HG03280 (cell line): ENCODE results near the gene HS3ST2.
"Not testable (repeated sequence)": the region's sequence is repeated elsewhere in the genome, so short reads cannot be mapped to it uniquely, and the experiment has no call there.

Experiments used
- ATAC-seq: cut with Tn5 transposase; IDR thresholded peaks from one replicate; pipeline ENCODE4 v1.9.1; 2021; ENCODE audit warnings: mild to moderate bottlenecking, moderate library complexity; ENCODE audit not compliant: unreplicated experiment

Gene HS3ST2

GRCh38 chr16:22874394-22874793 is 60.4 kb downstream of the HS3ST2 start:
- no peak for ATAC-seq

GRCh38 chr16:22878955-22879354 is 65.0 kb downstream of the HS3ST2 start:
- no peak for ATAC-seq

DNA sequence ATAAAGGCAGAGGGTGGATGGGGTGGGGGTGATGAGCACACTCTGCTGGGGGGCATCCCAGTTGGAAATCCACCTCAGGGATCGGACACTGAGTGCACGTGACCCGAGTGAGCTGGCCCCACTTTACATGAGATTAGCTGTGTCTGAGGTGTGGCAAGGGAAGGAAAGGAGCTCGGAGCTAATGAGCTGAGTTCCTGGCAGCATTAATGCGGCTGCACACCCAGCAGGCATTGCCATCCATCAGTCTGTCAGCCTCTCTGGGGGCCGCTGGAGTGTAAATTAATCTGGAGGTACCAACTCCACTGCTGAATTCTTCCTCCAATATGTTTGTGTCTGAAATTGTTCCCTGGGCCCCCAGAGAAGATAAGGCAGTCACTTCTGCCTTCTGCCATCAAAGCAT is 65.5 kb downstream of the HS3ST2 start:
- no peak for ATAC-seq

- ATAC-seq, result no peak
Observed at GRCh38 chr16:22882981-22883380, 69.0 kb downstream of the HS3ST2 start.

DNA sequence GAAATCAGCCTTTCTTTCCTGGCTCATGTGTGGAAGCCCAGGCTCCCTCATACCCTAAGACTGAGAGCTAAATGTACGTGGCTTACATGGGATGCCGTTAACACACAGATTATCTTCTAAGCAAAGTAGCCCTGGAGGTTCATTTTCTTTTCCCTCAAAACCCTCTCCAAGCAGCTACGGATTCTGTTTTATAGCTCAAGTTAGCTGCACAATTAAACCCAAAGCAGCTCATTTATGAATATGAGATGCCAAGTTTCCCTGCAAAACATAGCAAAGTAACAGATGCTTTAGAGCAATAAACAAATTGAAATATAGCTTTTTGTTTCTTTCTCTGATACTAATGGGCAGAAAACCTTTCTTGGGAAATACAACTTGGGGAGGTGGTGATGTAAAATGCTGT is 72.0 kb downstream of the HS3ST2 start:
- no peak for ATAC-seq

DNA sequence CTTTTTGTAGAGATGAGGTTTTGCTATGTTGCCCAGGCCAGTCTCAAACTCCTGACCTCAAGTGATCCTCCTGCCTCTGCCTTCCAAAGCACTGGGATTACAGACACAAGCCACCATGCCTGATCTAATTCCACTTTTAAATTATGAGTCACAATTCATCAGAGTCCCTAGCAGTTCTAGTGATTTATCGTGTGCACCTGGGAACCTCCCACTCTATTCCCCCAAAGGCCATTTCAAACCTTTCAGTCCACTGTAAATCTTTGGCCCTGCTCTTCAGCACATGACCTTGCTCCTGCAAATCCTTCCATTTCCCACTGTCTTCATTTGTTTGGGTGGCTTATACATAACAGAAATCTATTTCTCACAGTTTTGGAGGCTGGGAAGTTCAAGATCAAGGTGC is 73.0 kb downstream of the HS3ST2 start:
- ATAC-seq, result no peak

- no peak for ATAC-seq
Observed at GRCh38 chr16:22887445-22887844, 73.5 kb downstream of the HS3ST2 start.

DNA sequence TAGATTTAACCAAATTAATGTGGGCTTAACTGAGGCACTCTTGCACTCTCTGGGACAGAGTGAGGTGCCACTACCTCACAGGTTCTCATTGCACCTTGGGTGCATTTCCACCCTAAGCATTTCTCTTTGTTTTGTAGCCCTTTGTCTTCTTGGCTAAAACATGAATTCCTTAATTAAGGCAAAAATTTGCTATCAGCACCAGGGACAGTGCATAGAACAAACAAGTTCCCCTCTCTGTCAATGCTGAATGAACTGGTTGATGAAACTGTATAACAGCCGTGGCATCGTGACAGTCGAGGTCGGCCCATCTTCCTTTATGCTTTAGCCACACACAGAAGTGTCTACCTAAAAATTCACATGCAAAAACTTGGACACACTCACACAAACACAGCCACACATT is 74.8 kb downstream of the HS3ST2 start:
- no peak for ATAC-seq

DNA sequence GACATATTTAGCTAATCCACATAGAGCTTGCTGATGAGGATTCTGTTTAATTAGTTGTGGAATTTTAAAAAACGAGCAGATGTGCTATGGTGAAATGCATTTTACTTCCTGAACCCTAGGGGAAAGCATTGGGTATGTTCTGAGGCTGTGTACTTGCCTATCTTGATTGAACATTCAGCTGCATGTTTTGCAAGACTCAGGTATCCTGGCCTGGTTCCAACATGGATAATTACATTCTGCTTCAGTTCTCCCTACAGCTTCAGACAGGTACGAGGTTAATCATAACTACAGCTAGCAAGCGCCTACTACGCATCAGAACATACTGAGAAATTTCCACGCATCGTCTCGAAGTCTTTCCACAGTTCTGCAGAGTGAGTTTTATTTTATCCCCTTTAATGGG is 77.0 kb downstream of the HS3ST2 start:
- no peak for ATAC-seq

DNA sequence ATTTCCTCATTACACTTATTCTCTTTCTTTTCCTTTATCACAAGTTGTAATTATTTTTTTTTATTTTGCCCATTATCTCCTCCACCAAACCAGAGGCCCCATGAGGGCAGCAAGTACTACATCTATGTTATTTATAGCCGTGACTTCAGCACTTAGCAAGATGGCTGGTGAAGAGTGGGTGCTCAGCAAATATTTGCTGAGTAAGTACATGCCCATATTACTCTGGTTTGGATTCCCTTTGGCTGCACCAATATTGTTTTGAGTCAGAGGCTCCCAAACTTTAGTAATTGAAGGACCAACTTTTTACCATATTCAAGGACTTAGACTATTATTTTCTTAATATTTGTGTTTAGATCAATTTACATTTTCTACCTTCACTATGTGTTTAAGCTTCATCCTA is 83.2 kb downstream of the HS3ST2 start:
- ATAC-seq, result no peak

GRCh38 chr16:22898131-22898530 is 84.2 kb downstream of the HS3ST2 start:
- no peak for ATAC-seq

GRCh38 chr16:22898874-22899348 is 84.9 kb downstream of the HS3ST2 start:
- no peak for ATAC-seq

GRCh38 chr16:22899567-22899966 is 85.6 kb downstream of the HS3ST2 start:
- ATAC-seq, result not testable (repeated sequence)

GRCh38 chr16:22900863-22901262 is 86.9 kb downstream of the HS3ST2 start:
- ATAC-seq, result no peak

GRCh38 chr16:22901563-22901962 is 87.6 kb downstream of the HS3ST2 start:
- no peak for ATAC-seq

GRCh38 chr16:22903716-22904115 is 89.8 kb downstream of the HS3ST2 start:
- ATAC-seq, result no peak

DNA sequence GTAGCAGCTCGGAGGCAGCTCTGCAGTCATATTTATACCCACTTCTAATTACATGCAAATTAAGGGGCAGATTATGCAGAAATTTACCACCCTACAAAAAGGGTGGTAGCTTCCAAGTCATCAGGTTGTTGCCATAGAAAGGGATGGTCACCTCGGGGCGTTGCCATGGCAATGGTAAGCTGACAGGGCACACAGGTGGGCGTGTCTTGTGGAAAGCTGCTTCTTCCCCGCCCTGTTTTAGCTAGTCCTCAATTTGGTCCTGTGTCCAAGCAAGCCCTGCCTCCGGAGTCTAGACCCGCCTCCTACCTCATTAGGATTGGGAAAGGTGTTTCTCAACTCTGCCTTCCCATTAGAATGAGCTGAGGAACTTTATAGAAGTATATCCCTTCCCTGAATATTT is 98.7 kb downstream of the HS3ST2 start:
- no peak for ATAC-seq

DNA sequence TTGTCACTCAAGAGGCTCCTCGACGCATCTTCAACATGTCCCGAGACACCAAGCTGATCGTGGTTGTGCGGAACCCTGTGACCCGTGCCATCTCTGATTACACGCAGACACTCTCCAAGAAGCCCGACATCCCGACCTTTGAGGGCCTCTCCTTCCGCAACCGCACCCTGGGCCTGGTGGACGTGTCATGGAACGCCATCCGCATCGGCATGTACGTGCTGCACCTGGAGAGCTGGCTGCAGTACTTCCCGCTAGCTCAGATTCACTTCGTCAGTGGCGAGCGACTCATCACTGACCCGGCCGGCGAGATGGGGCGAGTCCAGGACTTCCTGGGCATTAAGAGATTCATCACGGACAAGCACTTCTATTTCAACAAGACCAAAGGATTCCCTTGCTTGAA is 101.0 kb downstream of the HS3ST2 start:
- no peak for ATAC-seq

- no peak for ATAC-seq
Observed at GRCh38 chr16:22923491-22923890, 109.5 kb downstream of the HS3ST2 start.

DNA sequence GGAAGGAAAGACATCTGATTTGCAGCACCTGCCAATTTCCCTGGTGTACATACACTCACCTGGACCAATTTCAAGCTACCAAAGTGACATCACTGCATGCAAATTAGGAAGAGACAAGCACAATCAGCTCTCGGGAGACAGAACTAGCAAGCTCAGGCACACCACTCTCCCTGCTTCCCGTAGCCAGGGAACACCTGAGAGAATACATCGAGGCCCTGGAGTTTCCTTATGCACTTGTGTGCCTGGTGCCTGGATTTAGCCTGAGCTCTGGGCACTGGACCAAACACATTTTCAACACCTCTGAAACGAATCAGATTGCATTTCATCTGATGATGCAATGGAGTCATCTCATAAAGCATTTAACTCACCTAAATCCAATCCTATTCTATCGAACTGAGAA is 110.5 kb downstream of the HS3ST2 start:
- ATAC-seq, result no peak

DNA sequence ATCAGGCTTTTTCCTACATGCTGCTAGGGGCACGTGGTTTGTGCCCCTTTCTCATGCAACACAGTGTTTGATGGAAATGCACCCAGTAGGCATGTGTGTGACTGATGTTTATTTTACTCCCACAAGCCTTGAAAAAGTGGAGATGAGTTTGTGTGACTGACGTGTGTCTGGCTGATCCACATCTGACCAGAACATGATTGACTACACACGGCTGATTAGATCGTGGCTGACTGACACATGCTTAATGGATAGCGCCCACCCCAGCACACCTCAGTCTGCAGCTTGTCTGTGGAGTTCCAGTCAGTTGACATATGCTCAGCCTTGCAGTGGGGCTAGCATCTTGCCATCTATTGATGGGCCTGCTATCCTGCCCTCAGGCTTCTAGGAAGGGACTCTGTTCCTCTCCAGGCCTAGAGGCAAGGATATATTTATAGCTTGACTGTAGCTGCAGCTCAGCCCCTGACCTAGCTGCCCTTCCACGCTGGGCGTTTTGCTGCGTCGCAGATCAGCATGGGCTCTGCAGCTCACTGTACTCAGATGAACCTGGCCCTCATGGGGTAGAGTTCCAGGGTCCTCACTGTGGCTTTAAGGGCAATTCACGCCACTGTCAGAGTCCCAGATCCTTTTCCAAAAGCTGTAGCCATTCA is 112.3 kb downstream of the HS3ST2 start:
- ATAC-seq, result no peak

DNA sequence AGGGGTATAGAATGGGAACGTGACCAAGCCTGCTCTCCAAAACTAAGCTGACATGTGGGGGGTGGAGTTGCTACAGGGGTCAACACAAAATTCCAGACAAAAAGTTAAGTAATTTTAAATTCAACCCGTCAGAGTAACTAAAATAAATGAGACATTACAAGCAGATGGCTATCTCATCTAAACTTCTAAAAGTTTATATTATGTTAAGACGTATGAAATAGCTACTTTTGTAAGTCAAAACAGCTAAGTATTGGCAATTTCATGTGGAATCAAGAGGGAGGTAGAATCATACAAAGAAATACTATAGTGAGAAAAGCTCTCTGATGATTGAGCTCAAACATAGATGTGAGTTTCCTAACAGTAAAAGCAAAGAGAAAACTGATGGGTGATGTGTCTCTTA is 113.3 kb downstream of the HS3ST2 start:
- ATAC-seq, result no peak

DNA sequence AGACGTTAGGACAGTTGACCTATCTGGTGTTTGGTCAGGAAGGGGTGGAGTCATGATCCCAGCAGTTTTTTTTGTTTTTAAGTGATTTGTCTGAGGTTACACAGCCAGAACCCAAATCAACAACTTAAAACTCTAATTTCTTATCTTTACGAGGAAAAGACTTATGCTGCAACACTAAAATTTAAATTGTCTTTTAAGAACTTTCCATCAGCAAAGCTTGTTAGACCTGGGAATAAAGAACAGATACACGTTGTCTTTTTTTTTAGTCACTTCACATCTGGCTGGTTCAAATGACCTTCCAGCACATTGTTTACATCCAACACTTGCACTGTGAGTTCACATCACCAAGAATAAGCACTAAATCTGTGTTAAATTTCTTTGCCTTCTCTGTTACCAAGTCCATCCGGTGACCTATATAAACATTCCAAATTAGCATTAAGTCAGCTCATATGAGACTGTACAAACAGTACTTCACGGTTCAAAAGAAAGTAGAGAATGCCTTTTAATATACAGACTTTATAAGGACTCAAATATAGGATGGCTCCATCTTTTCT is 115.0 kb downstream of the HS3ST2 start:
- no peak for ATAC-seq
